Lower lobe of right lung (tissue), 2 donors: Measurements from ENCODE around the gene ONECUT1. TPM values are rescaled to one million over a fixed set of nuclear protein-coding genes. Genes with fewer than 3 reads are reported as not detected.
A peak's percentile ranks its signal among the peaks of the same experiment; 100 is the strongest.

Experiments used
- ATAC-seq, 2 donors: fragments of 200-7000 bp; cut with Tn5 transposase; one replicate each; pipeline ENCODE4 v1.9.1; 2020 to 2022; ENCODE audit warnings: mild to moderate bottlenecking in 2 of 2, moderate library complexity in 2 of 2
- DNase-seq: peaks from one replicate; pipeline ENCODE4 v3.0.0-alpha.2; 2020
- H3K27ac ChIP-seq: fragments of 200-600 bp; one replicate; pipeline ENCODE4 v1.8.0; 2022
- H3K27me3 ChIP-seq: fragments of 200-600 bp; one replicate; pipeline ENCODE4 v1.8.0; 2022; ENCODE audit warnings: low read depth
- H3K36me3 ChIP-seq: fragments of 200-600 bp; one replicate; pipeline ENCODE4 v1.8.0; 2022; ENCODE audit warnings: mild to moderate bottlenecking
- H3K4me1 ChIP-seq: fragments of 200-600 bp; one replicate; pipeline ENCODE4 v1.8.0; 2022
- H3K4me3 ChIP-seq: fragments of 200-600 bp; one replicate; pipeline ENCODE4 v1.8.0; 2022; ENCODE audit warnings: mild to moderate bottlenecking
- H3K9me3 ChIP-seq: fragments of 200-600 bp; one replicate; pipeline ENCODE4 v1.8.0; 2022
- CTCF ChIP-seq: fragments of 200-600 bp; IDR thresholded peaks from one replicate; pipeline ENCODE4 v1.8.0; 2022; ENCODE audit warnings: antibody characterized with exemption, mild to moderate bottlenecking
- intact Hi-C: fragments of 100-400 bp; cut with DNase I; formaldehyde crosslinking; loops from one replicate; pipeline ENCODE4 v1.11.0; 2022
- total RNA-seq: library from RNA; stranded (reverse); fragmentation: NEBNext Ultra II Directional; extraction: Animal tissue kit (Norgen Biotek cat#: 25700); gene quantifications from one replicate; pipeline ENCODE4 v1.2.1, GENCODE V29; 2021
- donor health status: DM: no; HTN: yes; CAD: no; lungs with severe emphysema.

Gene ONECUT1
- total RNA-seq, 1 donor from 2014 or later, result not detected

DNA sequence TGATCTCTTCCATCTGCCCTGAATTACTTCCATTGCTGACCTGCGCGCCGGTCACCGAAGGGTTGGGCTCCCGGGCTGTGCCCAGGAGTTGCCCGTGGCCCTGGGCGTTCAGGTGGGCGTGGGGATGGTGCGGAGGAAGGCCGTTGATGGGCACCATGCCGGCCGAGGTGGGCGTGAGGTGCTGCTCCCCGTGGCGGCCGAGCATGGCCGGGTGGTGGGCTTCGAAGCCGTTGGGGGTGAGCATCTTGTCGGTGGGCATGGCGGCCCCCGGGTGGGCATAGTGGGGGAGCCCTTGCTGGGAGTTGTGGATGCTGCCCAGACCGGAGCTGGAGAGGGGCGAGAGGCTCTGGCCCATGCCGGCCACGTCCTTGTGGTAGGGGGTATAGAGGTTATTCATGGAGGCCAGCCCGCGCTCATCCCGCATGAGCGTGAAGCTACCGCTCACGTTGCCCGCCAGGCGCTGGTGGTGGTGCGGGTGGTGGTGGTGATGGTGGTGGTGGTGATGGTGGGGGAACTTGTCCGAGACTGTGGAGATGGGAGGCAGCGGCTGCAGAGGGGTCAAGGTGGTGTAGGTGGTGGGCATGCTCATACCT is 1.0 kb downstream of the ONECUT1 start:
- TF ChIP-seq CTCF, result no peak
- DNase-seq, result no peak
- intact Hi-C loops, result no loop called here
- peaks cover 92% of the 10 kb centered on the region for H3K27me3 ChIP-seq
- peak overlapping the region; percentile 50 for H3K4me3 ChIP-seq
- ATAC-seq, result no peak
- no peak overlapping the region for H3K27ac ChIP-seq
- no peaks in the 10 kb centered on the region for H3K9me3 ChIP-seq
- H3K4me1 ChIP-seq, result peaks cover 27% of the 10 kb centered on the region
- H3K36me3 ChIP-seq, result no peaks in the 10 kb centered on the region

GRCh38 chr15:52788099-52788986 is 1.8 kb downstream of the ONECUT1 start:
- Histone ChIP-seq H3K9me3 (no peaks in the 10 kb centered on the region), H3K4me1 (peaks cover 34% of the 10 kb centered on the region), H3K27ac (no peak overlapping the region), H3K4me3 (no peak overlapping the region), H3K36me3 (no peaks in the 10 kb centered on the region), H3K27me3 (peaks cover 92% of the 10 kb centered on the region)
- intact Hi-C loops, result no loop called here
- no peak for TF ChIP-seq CTCF
- DNase-seq (peak; percentile 37), ATAC-seq (no peak)

DNA sequence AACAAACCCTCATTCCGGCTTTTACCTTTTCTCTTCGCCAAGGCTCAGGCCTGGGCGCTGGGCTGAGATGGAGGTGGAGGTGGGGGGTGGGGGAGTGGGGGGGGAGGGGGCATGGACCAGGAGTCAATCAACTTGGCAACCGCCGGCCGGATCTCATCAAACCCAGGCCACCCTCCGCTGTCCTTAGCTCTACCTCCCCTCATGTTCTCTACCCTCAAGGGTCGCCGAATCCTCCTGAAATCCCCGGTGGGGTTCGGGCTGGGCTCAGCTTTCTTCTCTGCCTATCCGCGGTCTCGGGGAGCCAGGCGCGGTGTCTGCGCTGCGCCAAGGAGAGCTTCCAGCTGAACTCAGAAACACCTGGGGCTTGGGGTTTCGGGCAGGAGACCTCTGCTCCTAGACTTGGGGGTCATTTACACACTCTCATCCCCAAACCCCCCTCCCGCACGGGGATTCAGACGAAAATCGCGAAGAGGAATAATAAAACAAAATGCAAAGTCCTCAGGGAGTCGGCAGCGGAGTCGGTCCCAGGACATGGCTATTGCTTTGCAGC is 2.5 kb downstream of the ONECUT1 start:
- Histone ChIP-seq H3K27me3 (peaks cover 92% of the 10 kb centered on the region), H3K4me3 (no peak overlapping the region), H3K27ac (no peak overlapping the region), H3K4me1 (peaks cover 34% of the 10 kb centered on the region), H3K36me3 (no peaks in the 10 kb centered on the region), H3K9me3 (no peaks in the 10 kb centered on the region)
- DNase-seq (no peak), ATAC-seq (no peak)
- TF ChIP-seq CTCF, result no peak
- intact Hi-C loops, result no loop called here

- H3K4me1 ChIP-seq, result peaks cover 34% of the 10 kb centered on the region
- intact Hi-C loops, result no loop called here
- no peaks in the 10 kb centered on the region for H3K36me3 ChIP-seq
- H3K9me3 ChIP-seq, result no peaks in the 10 kb centered on the region
- peaks cover 94% of the 10 kb centered on the region for H3K27me3 ChIP-seq
- TF ChIP-seq CTCF, result no peak
- no peak overlapping the region for H3K4me3 ChIP-seq
- peak; percentile 35 for DNase-seq
- ATAC-seq, result no peak
- H3K27ac ChIP-seq, result no peak overlapping the region
Measured at GRCh38 chr15:52787123-52787503, 3.0 kb downstream of the ONECUT1 start.

- no peak overlapping the region for H3K27ac ChIP-seq
- H3K4me1 ChIP-seq, result peaks cover 34% of the 10 kb centered on the region
- H3K4me3 ChIP-seq, result no peak overlapping the region
- TF ChIP-seq CTCF, result no peak
- DNase-seq (no peak), ATAC-seq (no peak)
- H3K9me3 ChIP-seq, result no peaks in the 10 kb centered on the region
- intact Hi-C loops, result no loop called here
- no peaks in the 10 kb centered on the region for H3K36me3 ChIP-seq
- H3K27me3 ChIP-seq, result peaks cover 94% of the 10 kb centered on the region
Measured at GRCh38 chr15:52786436-52787122, 3.6 kb downstream of the ONECUT1 start.
